B cell (primary cell): ENCODE data around the gene ZC3H7A. TPM values are rescaled to one million over a fixed set of nuclear protein-coding genes. Genes with fewer than 3 reads are reported as not detected.

Source experiments
- ATAC-seq: fragments of 200-7000 bp; cut with Tn5 transposase; one replicate; pipeline ENCODE4 v1.10.0; 2021; ENCODE audit warnings: low read depth, mild to moderate bottlenecking, moderate number of reproducible peaks, moderate library complexity
- CTCF ChIA-PET: fragments of 350-600 bp; sonication (Branson Sonifier 250); formaldehyde crosslinking; loops from one replicate; lab custom pipeline; 2021; ENCODE audit warnings: antibody characterized with exemption, inconsistent platforms; lab: Charles Lee
- POLR2A ChIA-PET: fragments of 350-600 bp; sonication (Branson Sonifier 250); formaldehyde crosslinking; loops from one replicate; lab custom pipeline; 2021; ENCODE audit warnings: antibody characterized with exemption; lab: Charles Lee
- DNase-seq: peaks from one replicate; pipeline ENCODE4 v3.0.0; 2013
- H2AFZ ChIP-seq: 2 replicates; pipeline ENCODE4 v1.6.1; 2012; ENCODE audit warnings: mild to moderate bottlenecking, low read depth, low read length; ENCODE audit not compliant: insufficient read depth, poor library complexity, severe bottlenecking
- H3K27ac ChIP-seq, 2 donors: 1 replicate in 1 of 2; 2 replicates in 1 of 2; pipeline ENCODE4 v1.5.1; 2012 to 2013; ENCODE audit warnings: low read length in 2 of 2, mild to moderate bottlenecking in 2 of 2, moderate library complexity in 1 of 2
- H3K27me3 ChIP-seq, 4 experiments: fragments of 200-600 bp in 1 of 4; sonication (generic) in 1 of 4; replicated peaks in 1 of 4; 1 replicate in 2 of 4; 2 replicates in 2 of 4; pipeline versions ENCODE4 v1.6.1 to v1.7.0; 2013 to 2016; ENCODE audit warnings: low read length in 3 of 4, mild to moderate bottlenecking in 2 of 4, mixed read lengths in 1 of 4, moderate library complexity in 1 of 4; ENCODE audit not compliant: insufficient read depth in 4 of 4, control insufficient read depth in 3 of 4; ENCODE audit errors: control extremely low read depth in 1 of 4
- H3K36me3 ChIP-seq, 2 experiments: replicated peaks in 1 of 2; 1 replicate in 1 of 2; 2 replicates in 1 of 2; pipeline versions ENCODE4 v1.6.1 to v1.7.1; 2013; ENCODE audit warnings: low read length in 1 of 2; ENCODE audit not compliant: insufficient read depth in 2 of 2, control insufficient read depth in 1 of 2; ENCODE audit errors: control extremely low read depth in 1 of 2, extremely low read depth in 1 of 2
- H3K4me1 ChIP-seq, 2 donors: fragments of 200-600 bp in 1 of 2; sonication (generic) in 1 of 2; 1 replicate in 1 of 2; 2 replicates in 1 of 2; pipeline versions ENCODE4 v1.5.1 to v1.6.1; 2013 to 2017; ENCODE audit warnings: low read length in 2 of 2; ENCODE audit not compliant: control insufficient read depth in 2 of 2, insufficient read depth in 2 of 2
- H3K4me2 ChIP-seq: replicated peaks from 2 replicates; pipeline ENCODE3; 2012; ENCODE audit warnings: mild to moderate bottlenecking, low read depth, low read length; ENCODE audit not compliant: poor library complexity, severe bottlenecking
- H3K4me3 ChIP-seq, 5 experiments: fragments of 200-600 bp in 1 of 5; sonication (generic) in 1 of 5; 1 replicate in 3 of 5; 2 replicates in 2 of 5; pipeline versions ENCODE4 v1.5.1 to v1.7.0; 2011 to 2016; ENCODE audit warnings: low read length in 4 of 5, mild to moderate bottlenecking in 4 of 5, low read depth in 2 of 5, control low read depth in 1 of 5, moderate library complexity in 1 of 5; ENCODE audit not compliant: insufficient read depth in 1 of 5; ENCODE audit errors: control extremely low read depth in 1 of 5, extremely low read depth in 1 of 5
- H3K79me2 ChIP-seq: fragments of 200-600 bp; sonication (generic); one replicate; pipeline ENCODE4 v1.6.0; 2016; ENCODE audit warnings: low read length; ENCODE audit not compliant: control insufficient read depth, insufficient read depth
- H3K9ac ChIP-seq: fragments of 200-600 bp; sonication (generic); 2 replicates; pipeline ENCODE4 v1.6.1; 2017; ENCODE audit warnings: mild to moderate bottlenecking, low read length, moderate library complexity
- H3K9me3 ChIP-seq, 3 donors: one replicate each; pipeline versions ENCODE4 v1.6.1 to v1.7.1; 2013; ENCODE audit warnings: low read length in 2 of 3; ENCODE audit not compliant: control insufficient read depth in 2 of 3, insufficient read depth in 1 of 3; ENCODE audit errors: control extremely low read depth in 1 of 3
- H4K20me1 ChIP-seq: 2 replicates; pipeline ENCODE4 v1.6.0; 2012; ENCODE audit warnings: mild to moderate bottlenecking, low read length; ENCODE audit not compliant: insufficient read depth, control insufficient read depth, poor library complexity, severe bottlenecking
- H3K27ac Mint-ChIP-seq: one replicate; pipeline ENCODE4 v1.8.0; 2021; ENCODE audit warnings: mixed read lengths
- H3K27me3 Mint-ChIP-seq: one replicate; pipeline ENCODE4 v1.8.0; 2021; ENCODE audit warnings: mixed read lengths
- H3K4me1 Mint-ChIP-seq: one replicate; pipeline ENCODE4 v1.8.0; 2021; ENCODE audit warnings: mixed read lengths
- H3K4me3 Mint-ChIP-seq: one replicate; pipeline ENCODE4 v1.8.0; 2021; ENCODE audit warnings: mixed read lengths
- H3K9me3 Mint-ChIP-seq: one replicate; pipeline ENCODE4 v1.8.0; 2022; ENCODE audit warnings: mixed read lengths; ENCODE audit not compliant: insufficient read depth
- EZH2 ChIP-seq: IDR thresholded peaks from 2 replicates; pipeline ENCODE4 v1.6.1; 2012; ENCODE audit warnings: borderline replicate concordance, low read depth, mild to moderate bottlenecking, moderate library complexity, low read length; ENCODE audit not compliant: insufficient read depth, poor library complexity, severe bottlenecking
- WGBS: methylation state at CpG from one replicate; pipeline ENCODE4 v1.1.5; 2013; ENCODE audit warnings: missing lambda C conversion rate; ENCODE audit not compliant: insufficient coverage; 5-methylcytosine and 5-hydroxymethylcytosine counted together
- intact Hi-C: fragments of 100-400 bp; cut with micrococcal nuclease; formaldehyde crosslinking; loops from one replicate; pipeline ENCODE4 v1.10.0; 2022
- polyA plus RNA-seq: library from polyadenylated mRNA; depleted of rRNA; stranded (reverse); fragments of >200 nt; gene quantifications from 2 replicates; pipeline ENCODE4 v1.2.3, GENCODE V29; 2012
- total RNA-seq, 2 donors: library from RNA; stranded (reverse); fragments of 120-200 nt in 1 of 2; gene quantifications; 1 replicate in 1 of 2; 2 replicates in 1 of 2; pipeline versions ENCODE4 v1.2.3 to v1.2.4, GENCODE V29; 2013 to 2022
- TF ChIP-seq, protein P1 (sequence below): fragments of 200-600 bp; IDR thresholded peaks from one replicate; pipeline ENCODE4 v1.8.0; 2022; ENCODE audit warnings: antibody characterized with exemption, mild to moderate bottlenecking

The ZC3H7A gene
- total and polyA plus RNA-seq, 2 donors (not counting 1 experiment from before 2014, with no cell fraction given), result 40.8 to 126 TPM

- no peak for ATAC-seq
- Mint-ChIP-seq H3K4me3 (no peak overlapping the region), H3K27ac (peak overlapping the region; percentile 60), H3K9me3 (no peaks in the 10 kb centered on the region), H3K27me3 (no peaks in the 10 kb centered on the region), H3K4me1 (peaks cover 4% of the 10 kb centered on the region)
- H3K36me3 ChIP-seq, result peaks cover 0 to 32% of the 10 kb centered on the region in 2 experiments
- no peak overlapping the region for H2AFZ ChIP-seq
- no peak overlapping the region for H3K27ac ChIP-seq
- H3K4me1 ChIP-seq, result peaks cover 2 to 3% of the 10 kb centered on the region in 2 donors
- no peaks in the 10 kb centered on the region for H3K9me3 ChIP-seq
- CTCF ChIA-PET, result interaction anchor here (0.6 kb wide), 1 partner anchor 209 kb away, joined by 3 read pairs; no protein-coding TSS in a partner anchor
- no peak overlapping the region for H3K9ac ChIP-seq
- no peak for DNase-seq
- TF ChIP-seq EZH2, result no peak
- TF ChIP-seq, protein P1, sequence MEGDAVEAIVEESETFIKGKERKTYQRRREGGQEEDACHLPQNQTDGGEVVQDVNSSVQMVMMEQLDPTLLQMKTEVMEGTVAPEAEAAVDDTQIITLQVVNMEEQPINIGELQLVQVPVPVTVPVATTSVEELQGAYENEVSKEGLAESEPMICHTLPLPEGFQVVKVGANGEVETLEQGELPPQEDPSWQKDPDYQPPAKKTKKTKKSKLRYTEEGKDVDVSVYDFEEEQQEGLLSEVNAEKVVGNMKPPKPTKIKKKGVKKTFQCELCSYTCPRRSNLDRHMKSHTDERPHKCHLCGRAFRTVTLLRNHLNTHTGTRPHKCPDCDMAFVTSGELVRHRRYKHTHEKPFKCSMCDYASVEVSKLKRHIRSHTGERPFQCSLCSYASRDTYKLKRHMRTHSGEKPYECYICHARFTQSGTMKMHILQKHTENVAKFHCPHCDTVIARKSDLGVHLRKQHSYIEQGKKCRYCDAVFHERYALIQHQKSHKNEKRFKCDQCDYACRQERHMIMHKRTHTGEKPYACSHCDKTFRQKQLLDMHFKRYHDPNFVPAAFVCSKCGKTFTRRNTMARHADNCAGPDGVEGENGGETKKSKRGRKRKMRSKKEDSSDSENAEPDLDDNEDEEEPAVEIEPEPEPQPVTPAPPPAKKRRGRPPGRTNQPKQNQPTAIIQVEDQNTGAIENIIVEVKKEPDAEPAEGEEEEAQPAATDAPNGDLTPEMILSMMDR, result no peak
- POLR2A ChIA-PET, result no interaction called here
- WGBS, result 97% methylated on average over 9 of the region's 13 CpGs
- H3K79me2 ChIP-seq, result no peaks in the 10 kb centered on the region
- no peak overlapping the region for H3K4me2 ChIP-seq
- H3K4me3 ChIP-seq, result no peak overlapping the region
- no peaks in the 10 kb centered on the region for H3K27me3 ChIP-seq
- H4K20me1 ChIP-seq, result no peaks in the 10 kb centered on the region
- intact Hi-C loops, result no loop called here
Observed at GRCh38 chr16:11748404-11749254, 48.4 kb downstream of the ZC3H7A start.

GRCh38 chr16:11747949-11748403, 49.1 kb downstream of the ZC3H7A start:
- Histone ChIP-seq H3K27ac (no peak overlapping the region), H3K4me1 (peaks cover 6 to 9% of the 10 kb centered on the region in 2 donors), H4K20me1 (no peaks in the 10 kb centered on the region), H3K9me3 (no peaks in the 10 kb centered on the region), H3K9ac (no peak overlapping the region), H3K27me3 (no peaks in the 10 kb centered on the region), H3K36me3 (peaks cover 0 to 27% of the 10 kb centered on the region in 2 experiments), H2AFZ (no peak overlapping the region), H3K4me3 (no peak overlapping the region), H3K4me2 (no peak overlapping the region), H3K79me2 (no peaks in the 10 kb centered on the region)
- DNase-seq (no peak), ATAC-seq (no peak)
- Mint-ChIP-seq H3K27ac (peak overlapping the region; percentile 60), H3K9me3 (no peaks in the 10 kb centered on the region), H3K27me3 (no peaks in the 10 kb centered on the region), H3K4me3 (no peak overlapping the region), H3K4me1 (peaks cover 9% of the 10 kb centered on the region)
- intact Hi-C loops, result no loop called here
- ChIA-PET POLR2A (no interaction called here), CTCF (interaction anchor here (0.6 kb wide), 1 partner anchor 209 kb away, joined by 3 read pairs; no protein-coding TSS in a partner anchor)
- TF ChIP-seq EZH2, result no peak
- TF ChIP-seq, protein P1, result no peak
- 100% methylated on average over 3 of the region's 7 CpGs for WGBS
